ENCODE measurements around the gene ASTN2. TPM values are rescaled to one million over a fixed set of nuclear protein-coding genes. Genes with fewer than 3 reads are reported as not detected.

ASTN2 gene
- total and polyA plus RNA-seq, 9 donors: 1.8 to 6.4 (median 3.2) TPM

- no peak for DNase-seq
- intact Hi-C loops (cut with DNase I): no loop called here
These were observed 1024.3 kb downstream of the ASTN2 start for GRCh38 chr9:116390303-116391228.

DNA sequence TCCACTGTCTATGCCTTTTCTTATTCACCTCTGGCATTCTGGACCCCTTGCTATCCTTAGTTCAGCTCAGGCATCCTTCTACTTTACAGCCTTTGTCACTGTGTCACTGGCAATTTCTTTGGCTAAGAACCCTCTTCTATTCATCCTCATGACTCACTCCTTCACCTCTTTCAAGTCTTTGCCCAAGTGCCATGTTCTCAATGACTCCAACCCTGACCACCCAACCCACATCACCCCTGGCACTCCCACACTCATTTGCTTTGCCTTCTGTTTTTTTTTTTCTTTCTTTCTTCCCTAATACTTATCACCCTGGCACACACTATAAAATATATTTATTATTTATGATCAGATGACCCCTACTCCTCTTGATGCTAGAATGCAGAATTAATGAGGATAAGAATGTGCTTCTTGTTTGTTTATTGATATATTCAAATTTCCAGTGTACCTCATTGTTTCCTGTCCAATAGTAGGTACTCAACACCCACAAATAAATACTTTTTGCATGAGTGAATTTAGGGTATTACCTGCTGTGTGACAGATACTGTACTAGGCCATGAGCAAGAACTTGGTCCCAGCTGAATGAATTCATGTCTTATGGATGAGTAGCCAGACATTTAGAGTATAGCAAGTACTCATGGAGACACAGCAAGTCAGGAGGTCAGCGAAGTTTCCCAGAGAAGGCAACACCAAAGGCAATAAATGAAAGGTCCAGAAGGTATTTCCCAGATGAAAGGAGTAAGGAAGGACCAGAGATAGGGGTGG is 1025.1 kb downstream of the ASTN2 start:
- no peaks in the 10 kb centered on the region for H3K4me1 ChIP-seq (ENCODE audit: insufficient read depth)
- H3K27me3 ChIP-seq: no peaks in the 10 kb centered on the region
- no peaks in the 10 kb centered on the region for H3K36me3 ChIP-seq
- intact Hi-C loops (cut with DNase I): no loop called here
- DNase-seq: no peak
- WGBS, 3 donors: 90 to 94% (median 93%) methylated on average over 1 of the region's 1 CpG
- H3K9me3 ChIP-seq: no peaks in the 10 kb centered on the region
- TF ChIP-seq POLR2A (IDR thresholded peaks at IDR 0.05) (no peak), CTCF (IDR thresholded peaks at IDR 0.05) (no peak), EP300 (IDR thresholded peaks at IDR 0.05) (no peak)
- no peak overlapping the region for H3K27ac ChIP-seq
- H3K4me3 ChIP-seq: no peak overlapping the region

More at GRCh38 chr9:116390303-116391228, 1024.3 kb downstream of the ASTN2 start:
- H3K4me3 ChIP-seq: no peak overlapping the region
- no peaks in the 10 kb centered on the region for H3K27me3 ChIP-seq
- no peak overlapping the region for H3K27ac ChIP-seq
- no peaks in the 10 kb centered on the region for H3K4me1 ChIP-seq (ENCODE audit: insufficient read depth)
- no peaks in the 10 kb centered on the region for H3K36me3 ChIP-seq
- H3K9me3 ChIP-seq: no peaks in the 10 kb centered on the region
- WGBS, 3 donors: 90 to 93% (median 91%) methylated on average over 7 of the region's 7 CpGs
- TF ChIP-seq EP300 (IDR thresholded peaks at IDR 0.05) (no peak), CTCF (IDR thresholded peaks at IDR 0.05) (no peak), POLR2A (IDR thresholded peaks at IDR 0.05) (no peak)

GRCh38 chr9:116387934-116388698 is 1026.7 kb downstream of the ASTN2 start:
- Histone ChIP-seq H3K36me3 (no peaks in the 10 kb centered on the region), H3K4me1 (ENCODE audit: insufficient read depth) (no peaks in the 10 kb centered on the region), H3K9me3 (no peaks in the 10 kb centered on the region), H3K4me3 (no peak overlapping the region), H3K27ac (no peak overlapping the region), H3K27me3 (no peaks in the 10 kb centered on the region)
- DNase-seq: no peak
- WGBS, 3 donors: 58 to 69% (median 68%) methylated on average over 6 of the region's 6 CpGs
- intact Hi-C loops (cut with DNase I): no loop called here
- TF ChIP-seq POLR2A (IDR thresholded peaks at IDR 0.05) (no peak), CTCF (IDR thresholded peaks at IDR 0.05) (no peak), EP300 (IDR thresholded peaks at IDR 0.05) (no peak)

DNA sequence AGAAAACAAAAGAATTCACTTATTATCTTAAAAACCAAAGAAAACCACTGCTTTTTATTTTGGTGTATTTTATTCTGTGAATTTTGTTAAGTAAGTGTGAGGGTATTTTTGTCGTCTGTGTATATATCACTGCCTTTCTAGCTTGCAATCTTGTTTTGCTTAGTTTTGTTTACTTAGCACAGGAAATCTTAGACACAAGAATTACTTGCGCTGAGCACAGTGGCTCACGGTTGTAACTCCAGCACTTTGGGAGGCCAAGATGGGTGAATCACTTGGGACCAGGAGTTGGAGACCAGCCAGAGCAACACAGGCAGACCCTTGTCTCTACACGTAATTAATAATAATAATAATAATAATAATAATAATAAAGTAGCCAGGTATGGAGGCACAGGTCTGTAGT is 1030.9 kb downstream of the ASTN2 start:
- no peak overlapping the region for H3K4me3 ChIP-seq
- no peaks in the 10 kb centered on the region for H3K4me1 ChIP-seq (ENCODE audit: insufficient read depth)
- H3K9me3 ChIP-seq: no peaks in the 10 kb centered on the region
- no peaks in the 10 kb centered on the region for H3K27me3 ChIP-seq
- no peaks in the 10 kb centered on the region for H3K36me3 ChIP-seq
- TF ChIP-seq EP300 (IDR thresholded peaks at IDR 0.05): no peak
- no peak for TF ChIP-seq POLR2A (IDR thresholded peaks at IDR 0.05)
- TF ChIP-seq CTCF (IDR thresholded peaks at IDR 0.05): no peak
- H3K27ac ChIP-seq: no peak overlapping the region
- DNase-seq: no peak
- WGBS, 3 donors: 17 to 42% (median 24%) methylated on average over 4 of the region's 4 CpGs
- intact Hi-C loops (cut with DNase I): no loop called here
